Measurements from ENCODE around the gene PLCL2.

The PLCL2 gene

DNA sequence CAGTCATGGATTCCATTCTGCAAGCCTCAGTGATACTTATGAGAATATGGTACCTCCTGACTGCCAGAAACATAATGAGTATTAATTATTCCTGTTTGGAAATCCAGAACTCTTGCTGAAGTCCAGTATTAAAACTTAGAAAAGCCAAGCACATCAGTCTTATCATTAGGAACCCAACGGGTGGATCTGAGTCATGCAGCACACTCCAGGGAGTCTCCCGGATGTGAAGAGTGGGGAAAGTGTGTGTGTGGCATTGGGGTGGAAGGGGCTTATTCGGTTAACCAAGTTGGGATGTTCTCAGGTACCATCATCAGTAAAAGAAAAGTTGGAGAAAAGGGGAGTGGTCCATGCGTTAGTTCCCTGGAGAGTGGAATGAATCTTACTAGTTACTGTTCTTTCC lies 181.1 kb downstream of the PLCL2 start:
- no peak overlapping the region for H3K4me3 ChIP-seq
- no peak overlapping the region for H3K27ac ChIP-seq
- peaks cover 0 to 5% (median 0%) of the 10 kb centered on the region in 4 donors for H3K4me1 ChIP-seq
- intact Hi-C loops (cut with DNase I; ENCODE audit: low total_unique reads), result no loop called here
- no peaks in the 10 kb centered on the region for H3K27me3 ChIP-seq
- H3K9me3 ChIP-seq, result no peaks in the 10 kb centered on the region
- peaks cover 0 to 4% (median 0%) of the 10 kb centered on the region in 3 donors for H3K36me3 ChIP-seq
- TF ChIP-seq, protein P1, sequence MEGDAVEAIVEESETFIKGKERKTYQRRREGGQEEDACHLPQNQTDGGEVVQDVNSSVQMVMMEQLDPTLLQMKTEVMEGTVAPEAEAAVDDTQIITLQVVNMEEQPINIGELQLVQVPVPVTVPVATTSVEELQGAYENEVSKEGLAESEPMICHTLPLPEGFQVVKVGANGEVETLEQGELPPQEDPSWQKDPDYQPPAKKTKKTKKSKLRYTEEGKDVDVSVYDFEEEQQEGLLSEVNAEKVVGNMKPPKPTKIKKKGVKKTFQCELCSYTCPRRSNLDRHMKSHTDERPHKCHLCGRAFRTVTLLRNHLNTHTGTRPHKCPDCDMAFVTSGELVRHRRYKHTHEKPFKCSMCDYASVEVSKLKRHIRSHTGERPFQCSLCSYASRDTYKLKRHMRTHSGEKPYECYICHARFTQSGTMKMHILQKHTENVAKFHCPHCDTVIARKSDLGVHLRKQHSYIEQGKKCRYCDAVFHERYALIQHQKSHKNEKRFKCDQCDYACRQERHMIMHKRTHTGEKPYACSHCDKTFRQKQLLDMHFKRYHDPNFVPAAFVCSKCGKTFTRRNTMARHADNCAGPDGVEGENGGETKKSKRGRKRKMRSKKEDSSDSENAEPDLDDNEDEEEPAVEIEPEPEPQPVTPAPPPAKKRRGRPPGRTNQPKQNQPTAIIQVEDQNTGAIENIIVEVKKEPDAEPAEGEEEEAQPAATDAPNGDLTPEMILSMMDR (IDR thresholded peaks at IDR 0.05), result no peak
- DNase-seq, result no peak

DNA sequence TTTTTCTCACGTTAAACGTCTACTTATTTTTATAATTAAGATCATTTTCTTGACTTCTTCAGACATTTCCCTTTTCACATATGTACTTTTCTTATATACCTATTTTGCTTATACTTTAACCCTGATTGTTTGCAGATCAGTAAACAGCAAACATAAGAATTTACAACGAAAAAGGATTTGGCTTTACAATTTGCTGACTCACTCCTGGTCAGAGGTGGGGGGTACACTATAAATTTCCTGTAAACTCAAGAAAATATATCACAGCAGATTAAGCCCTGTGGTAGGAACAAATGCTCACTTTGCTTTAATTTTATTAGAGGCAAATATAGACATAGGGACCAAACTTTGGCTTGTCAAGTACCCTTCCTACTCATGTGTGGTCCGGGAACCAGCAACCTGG lies 185.0 kb downstream of the PLCL2 start:
- TF ChIP-seq, protein P1 (IDR thresholded peaks at IDR 0.05), result no peak
- Histone ChIP-seq H3K27me3 (no peaks in the 10 kb centered on the region), H3K27ac (no peak overlapping the region), H3K4me3 (no peak overlapping the region), H3K36me3 (peaks cover 0 to 10% (median 0%) of the 10 kb centered on the region in 3 donors), H3K4me1 (no peaks in the 10 kb centered on the region), H3K9me3 (no peaks in the 10 kb centered on the region)
- intact Hi-C loops (cut with DNase I; ENCODE audit: low total_unique reads), result no loop called here
- no peak for DNase-seq

DNA sequence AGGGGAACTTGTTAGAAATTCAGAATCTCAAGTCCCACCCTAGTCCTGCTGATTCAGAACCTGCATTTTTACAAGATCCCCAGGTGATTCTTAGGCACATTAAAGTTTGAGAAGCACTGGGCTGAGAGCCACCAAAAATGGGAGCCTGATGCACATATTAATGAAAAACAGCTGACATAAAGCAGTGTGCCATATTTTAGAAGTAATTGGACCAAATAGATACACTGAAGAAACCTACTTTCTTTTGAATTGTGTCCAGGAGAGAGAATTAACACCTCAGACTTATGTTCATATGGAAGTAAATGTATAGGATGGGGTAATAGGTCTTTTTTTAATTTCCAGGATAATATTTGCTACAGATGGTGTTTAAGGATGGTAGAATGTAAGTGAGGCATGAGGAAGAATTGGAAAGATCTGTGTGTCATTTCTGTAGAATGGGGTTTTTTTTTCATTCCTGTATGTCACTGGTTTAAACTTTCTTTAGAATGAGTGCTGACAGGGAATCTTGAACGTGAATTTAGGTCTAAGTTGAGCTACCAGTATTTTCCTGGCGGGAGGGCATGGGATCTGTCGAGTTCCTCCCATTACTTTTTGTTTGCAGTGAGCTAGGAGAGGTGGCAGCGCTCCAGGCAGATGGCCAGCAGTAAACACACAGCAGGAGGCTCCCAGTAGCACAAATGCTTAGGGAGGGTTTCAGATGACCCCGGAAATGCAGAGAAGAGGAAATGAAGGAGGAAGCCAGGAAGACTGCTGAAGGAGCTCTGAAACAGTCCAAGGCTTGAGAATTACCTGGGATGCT lies 185.6 kb downstream of the PLCL2 start:
- Histone ChIP-seq H3K9me3 (no peaks in the 10 kb centered on the region), H3K36me3 (peaks cover 0 to 10% (median 0%) of the 10 kb centered on the region in 3 donors), H3K4me3 (no peak overlapping the region), H3K27me3 (no peaks in the 10 kb centered on the region), H3K27ac (no peak overlapping the region), H3K4me1 (no peaks in the 10 kb centered on the region)
- intact Hi-C loops (cut with DNase I; ENCODE audit: low total_unique reads), result no loop called here
- DNase-seq, result peak in 1 of 2 donors; percentile 27
- TF ChIP-seq, protein P1 (IDR thresholded peaks at IDR 0.05), result no peak

DNA sequence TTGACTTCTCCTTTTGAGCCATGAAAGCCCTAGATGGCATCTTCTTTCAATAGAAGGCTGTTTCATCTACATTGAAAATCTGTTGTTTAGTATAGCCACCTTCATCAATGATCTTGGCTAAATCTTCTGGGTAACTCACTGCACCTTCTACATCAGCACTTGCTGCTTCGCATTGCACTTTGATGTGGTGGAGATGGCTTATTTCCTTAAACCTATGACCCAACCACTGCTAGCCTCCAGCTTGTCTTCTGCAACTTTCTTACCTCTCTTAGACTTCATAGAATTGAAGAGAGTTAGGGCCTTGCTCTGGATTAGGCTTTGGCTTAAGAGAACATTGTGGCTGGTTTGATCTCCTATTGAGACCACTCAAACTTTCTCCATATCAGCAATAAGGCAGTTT lies 189.8 kb downstream of the PLCL2 start:
- H3K9me3 ChIP-seq, result no peaks in the 10 kb centered on the region
- no peaks in the 10 kb centered on the region for H3K27me3 ChIP-seq
- H3K36me3 ChIP-seq, result peaks cover 0 to 6% (median 0%) of the 10 kb centered on the region in 3 donors
- intact Hi-C loops (cut with DNase I; ENCODE audit: low total_unique reads), result no loop called here
- H3K4me1 ChIP-seq, result peaks cover 0 to 17% (median 1%) of the 10 kb centered on the region in 4 donors
- no peak overlapping the region for H3K27ac ChIP-seq
- H3K4me3 ChIP-seq, result no peak overlapping the region
- TF ChIP-seq, protein P1 (IDR thresholded peaks at IDR 0.05), result no peak
- no peak for DNase-seq

DNA sequence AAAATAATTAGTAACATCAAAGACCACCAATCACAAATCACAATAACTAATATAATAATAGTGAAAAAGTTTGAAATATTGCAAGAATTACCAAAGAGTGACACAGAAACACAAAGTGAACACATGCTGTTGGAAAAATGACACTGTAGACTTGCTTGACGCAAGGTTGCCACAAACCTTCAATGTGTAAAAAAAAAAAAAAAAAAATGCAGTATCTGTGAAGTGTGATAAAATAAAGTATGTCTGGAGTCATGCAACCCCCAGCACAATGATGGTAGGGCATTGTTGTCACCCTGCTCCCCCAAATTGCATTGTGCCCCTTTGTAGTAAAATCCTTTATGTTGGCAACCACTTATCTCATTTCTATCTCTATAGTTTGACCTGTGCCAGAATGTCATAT lies 190.6 kb downstream of the PLCL2 start:
- H3K27me3 ChIP-seq, result no peaks in the 10 kb centered on the region
- H3K36me3 ChIP-seq, result peaks cover 0 to 6% (median 0%) of the 10 kb centered on the region in 3 donors
- no peak for DNase-seq
- peaks cover 0 to 17% (median 1%) of the 10 kb centered on the region in 4 donors for H3K4me1 ChIP-seq
- H3K4me3 ChIP-seq, result no peak overlapping the region
- no peak overlapping the region for H3K27ac ChIP-seq
- no peaks in the 10 kb centered on the region for H3K9me3 ChIP-seq
- intact Hi-C loops (cut with DNase I; ENCODE audit: low total_unique reads), result no loop called here
- TF ChIP-seq, protein P1 (IDR thresholded peaks at IDR 0.05), result no peak

Data from tibial artery (tissue), 4 donors.